Measurements from ENCODE around the gene KLHL20. TPM values are rescaled to one million over a fixed set of nuclear protein-coding genes. Genes with fewer than 3 reads are reported as not detected.
"Not testable (repeated sequence)": the region's sequence is repeated elsewhere in the genome, so short reads cannot be mapped to it uniquely, and the experiment has no call there.

Gene KLHL20
- total RNA-seq, 1 donor from 2014 or later: 22.8 TPM

GRCh38 chr1:173784997-173785396 lies 70.2 kb downstream of the KLHL20 start:
- no peak for DNase-seq (ENCODE audit: extremely low spot score, unreplicated experiment)
- no peaks in the 10 kb centered on the region for H3K9me3 Mint-ChIP-seq
- no peak for TF ChIP-seq CTCF (conservative IDR thresholded peaks at IDR 0.05)
- H3K27ac Mint-ChIP-seq: no peak overlapping the region
- H3K4me3 Mint-ChIP-seq: no peak overlapping the region
- peaks cover 17% of the 10 kb centered on the region for H3K36me3 Mint-ChIP-seq
- no peaks in the 10 kb centered on the region for H3K4me1 Mint-ChIP-seq (ENCODE audit: unreplicated experiment)
- no peaks in the 10 kb centered on the region for H3K27me3 Mint-ChIP-seq

- DNase-seq (ENCODE audit: extremely low spot score, unreplicated experiment): no peak
- no peak overlapping the region for H3K4me3 Mint-ChIP-seq
- H3K36me3 Mint-ChIP-seq: peaks cover 15% of the 10 kb centered on the region
- no peaks in the 10 kb centered on the region for H3K4me1 Mint-ChIP-seq (ENCODE audit: unreplicated experiment)
- H3K27me3 Mint-ChIP-seq: no peaks in the 10 kb centered on the region
- no peak for TF ChIP-seq CTCF (conservative IDR thresholded peaks at IDR 0.05)
- H3K27ac Mint-ChIP-seq: no peak overlapping the region
- no peaks in the 10 kb centered on the region for H3K9me3 Mint-ChIP-seq
These were observed 75.1 kb downstream of the KLHL20 start for GRCh38 chr1:173789841-173790240.

- Mint-ChIP-seq H3K27ac (no peak overlapping the region), H3K4me3 (no peak overlapping the region), H3K36me3 (peaks cover 10% of the 10 kb centered on the region), H3K27me3 (no peaks in the 10 kb centered on the region), H3K9me3 (no peaks in the 10 kb centered on the region), H3K4me1 (ENCODE audit: unreplicated experiment) (no peaks in the 10 kb centered on the region)
- TF ChIP-seq CTCF (conservative IDR thresholded peaks at IDR 0.05): no peak
- DNase-seq (ENCODE audit: extremely low spot score, unreplicated experiment): no peak
These were observed 83.3 kb downstream of the KLHL20 start for GRCh38 chr1:173798078-173798477.

- not testable (repeated sequence) for H3K4me3 Mint-ChIP-seq; H3K4me1 Mint-ChIP-seq (ENCODE audit: unreplicated experiment); H3K27me3 Mint-ChIP-seq; H3K9me3 Mint-ChIP-seq; DNase-seq (ENCODE audit: extremely low spot score, unreplicated experiment); H3K27ac Mint-ChIP-seq
- peaks cover 14% of the 10 kb centered on the region for H3K36me3 Mint-ChIP-seq
These were observed 85.2 kb downstream of the KLHL20 start for GRCh38 chr1:173799995-173800394.

GRCh38 chr1:173802961-173803360 lies 88.2 kb downstream of the KLHL20 start:
- no peak for TF ChIP-seq CTCF (conservative IDR thresholded peaks at IDR 0.05)
- no peaks in the 10 kb centered on the region for H3K9me3 Mint-ChIP-seq
- no peak for DNase-seq (ENCODE audit: extremely low spot score, unreplicated experiment)
- H3K4me1 Mint-ChIP-seq (ENCODE audit: unreplicated experiment): no peaks in the 10 kb centered on the region
- H3K4me3 Mint-ChIP-seq: no peak overlapping the region
- H3K36me3 Mint-ChIP-seq: peaks cover 14% of the 10 kb centered on the region
- no peak overlapping the region for H3K27ac Mint-ChIP-seq
- no peaks in the 10 kb centered on the region for H3K27me3 Mint-ChIP-seq

- H3K27me3 Mint-ChIP-seq; H3K9me3 Mint-ChIP-seq; H3K27ac Mint-ChIP-seq; H3K4me1 Mint-ChIP-seq (ENCODE audit: unreplicated experiment); DNase-seq (ENCODE audit: extremely low spot score, unreplicated experiment); H3K4me3 Mint-ChIP-seq: not testable (repeated sequence)
- H3K36me3 Mint-ChIP-seq: peaks cover 44% of the 10 kb centered on the region
These were observed 98.9 kb downstream of the KLHL20 start for GRCh38 chr1:173813654-173814053.

- Mint-ChIP-seq H3K4me1 (ENCODE audit: unreplicated experiment) (peaks cover 13% of the 10 kb centered on the region), H3K27ac (no peak overlapping the region), H3K27me3 (no peaks in the 10 kb centered on the region), H3K9me3 (no peaks in the 10 kb centered on the region), H3K36me3 (peaks cover 30% of the 10 kb centered on the region), H3K4me3 (no peak overlapping the region)
- TF ChIP-seq CTCF (conservative IDR thresholded peaks at IDR 0.05): no peak
- DNase-seq (ENCODE audit: extremely low spot score, unreplicated experiment): no peak
These were observed 103.7 kb downstream of the KLHL20 start for GRCh38 chr1:173818459-173818858.

Measured in type B pancreatic cell (in vitro differentiated cells).